H1 (cell line): ENCODE measurements around the gene EPHB6. TPM values are rescaled to one million over a fixed set of nuclear protein-coding genes. Genes with fewer than 3 reads are reported as not detected.

Experiments
- ATF3 ChIP-seq: IDR thresholded peaks from 2 replicates; pipeline ENCODE4 v1.6.1; 2011; ENCODE audit warnings: low read depth, mild to moderate bottlenecking, low read length; ENCODE audit not compliant: insufficient read depth
- polyA plus RNA-seq, 7 experiments: library from polyadenylated mRNA; depleted of rRNA in 3 of 7; stranded (reverse) in 5 of 7; unstranded in 2 of 7; fragments of >200 nt in 5 of 7; fragments of 200-250 nt in 2 of 7; gene quantifications; 1 replicate in 5 of 7; 2 replicates in 1 of 7; 4 replicates in 1 of 7; pipeline versions ENCODE4 v1.2.1 to v1.2.3, GENCODE V29; 2011 to 2013; ENCODE audit warnings: missing spikeins in 2 of 7, mixed read lengths in 2 of 7
- total RNA-seq: library from RNA; stranded (reverse); fragmentation: NEBNext Ultra II Directional; extraction: Animal tissue kit (Norgen Biotek cat#: 25700); gene quantifications from 2 replicates; pipeline ENCODE4 v1.2.1, GENCODE V29; 2021

Gene EPHB6
- total and polyA plus RNA-seq, 2 of the 8 experiments (the other 6 are each of a cell fraction or from before 2014, with no cell fraction given), result 19.7 TPM

- TF ChIP-seq ATF3, result no peak
Measured at GRCh38 chr7:142813699-142814098, 41.2 kb upstream of the EPHB6 start (continued).
